Natural killer cell (primary cell): ENCODE data around the gene IGSF8. TPM values are rescaled to one million over a fixed set of nuclear protein-coding genes. Genes with fewer than 3 reads are reported as not detected.
"Not testable (repeated sequence)": the region's sequence is repeated elsewhere in the genome, so short reads cannot be mapped to it uniquely, and the experiment has no call there.

Experiments
- ATAC-seq, 3 donors: fragments of 150-1000 bp in 2 of 3; fragments of 200-7000 bp in 1 of 3; cut with Tn5 transposase; 1 replicate in 1 of 3; 2 replicates in 2 of 3; pipeline ENCODE4 v1.10.0; 2021; ENCODE audit warnings: mild to moderate bottlenecking in 2 of 3, moderate library complexity in 2 of 3
- DNase-seq, 2 donors: peaks; one replicate each; pipeline versions ENCODE4 v3.0.0 to v3.0.0-alpha.2; 2013 to 2021; ENCODE audit warnings: mixed read lengths in 1 of 2
- H3K27ac ChIP-seq: one replicate; pipeline ENCODE4 v1.5.1; 2013; ENCODE audit warnings: mild to moderate bottlenecking, low read length
- H3K27me3 ChIP-seq: one replicate; pipeline ENCODE4 v1.6.1; 2013; ENCODE audit warnings: low read length; ENCODE audit not compliant: control insufficient read depth, insufficient read depth
- H3K36me3 ChIP-seq: one replicate; pipeline ENCODE4 v1.6.1; 2013; ENCODE audit warnings: low read length; ENCODE audit not compliant: control insufficient read depth, insufficient read depth
- H3K4me1 ChIP-seq: one replicate; pipeline ENCODE4 v1.6.1; 2013; ENCODE audit warnings: low read length; ENCODE audit not compliant: control insufficient read depth, insufficient read depth
- H3K4me3 ChIP-seq: one replicate; pipeline ENCODE4 v1.5.1; 2013; ENCODE audit warnings: low read length
- H3K9me3 ChIP-seq: one replicate; pipeline ENCODE4 v1.6.1; 2013; ENCODE audit warnings: low read length; ENCODE audit not compliant: control insufficient read depth, insufficient read depth
- H3K27ac Mint-ChIP-seq, 2 donors: one replicate each; pipeline ENCODE4 v1.8.0; 2022; ENCODE audit warnings: mild to moderate bottlenecking in 2 of 2, mixed read lengths in 2 of 2, moderate library complexity in 1 of 2
- H3K27me3 Mint-ChIP-seq, 2 donors: one replicate each; pipeline ENCODE4 v1.8.0; 2022; ENCODE audit warnings: low read depth in 2 of 2, mixed read lengths in 2 of 2
- H3K36me3 Mint-ChIP-seq: one replicate; pipeline ENCODE4 v1.8.0; 2022; ENCODE audit warnings: mixed read lengths
- H3K4me1 Mint-ChIP-seq, 2 donors: one replicate each; pipeline ENCODE4 v1.8.0; 2022; ENCODE audit warnings: mixed read lengths in 2 of 2
- H3K4me3 Mint-ChIP-seq: one replicate; pipeline ENCODE4 v1.8.0; 2022; ENCODE audit warnings: mild to moderate bottlenecking, moderate library complexity, mixed read lengths
- H3K9me3 Mint-ChIP-seq, 2 donors: one replicate each; pipeline ENCODE4 v1.8.0; 2022; ENCODE audit warnings: mixed read lengths in 2 of 2
- WGBS: methylation state at CpG from one replicate; pipeline ENCODE4 v1.1.7; 2013; ENCODE audit warnings: missing lambda C conversion rate; ENCODE audit not compliant: insufficient coverage; 5-methylcytosine and 5-hydroxymethylcytosine counted together
- intact Hi-C: fragments of 100-400 bp; cut with micrococcal nuclease; formaldehyde crosslinking; loops from one replicate; pipeline ENCODE4 v1.14.2; 2022
- total RNA-seq, 4 donors: library from RNA; stranded (reverse); fragments of 120-200 nt in 1 of 4; gene quantifications; one replicate each; pipeline versions ENCODE4 v1.2.3 to v1.2.4, GENCODE V29; 2013 to 2022
- TF ChIP-seq, protein P1 (sequence below): fragments of 200-600 bp; IDR thresholded peaks from one replicate; pipeline ENCODE4 v1.8.0; 2022; ENCODE audit warnings: antibody characterized with exemption

The IGSF8 gene
- total RNA-seq, 3 donors from 2014 or later (not counting 1 experiment from before 2014, with no cell fraction given): 26.3 to 35.3 (median 32.1) TPM

DNA sequence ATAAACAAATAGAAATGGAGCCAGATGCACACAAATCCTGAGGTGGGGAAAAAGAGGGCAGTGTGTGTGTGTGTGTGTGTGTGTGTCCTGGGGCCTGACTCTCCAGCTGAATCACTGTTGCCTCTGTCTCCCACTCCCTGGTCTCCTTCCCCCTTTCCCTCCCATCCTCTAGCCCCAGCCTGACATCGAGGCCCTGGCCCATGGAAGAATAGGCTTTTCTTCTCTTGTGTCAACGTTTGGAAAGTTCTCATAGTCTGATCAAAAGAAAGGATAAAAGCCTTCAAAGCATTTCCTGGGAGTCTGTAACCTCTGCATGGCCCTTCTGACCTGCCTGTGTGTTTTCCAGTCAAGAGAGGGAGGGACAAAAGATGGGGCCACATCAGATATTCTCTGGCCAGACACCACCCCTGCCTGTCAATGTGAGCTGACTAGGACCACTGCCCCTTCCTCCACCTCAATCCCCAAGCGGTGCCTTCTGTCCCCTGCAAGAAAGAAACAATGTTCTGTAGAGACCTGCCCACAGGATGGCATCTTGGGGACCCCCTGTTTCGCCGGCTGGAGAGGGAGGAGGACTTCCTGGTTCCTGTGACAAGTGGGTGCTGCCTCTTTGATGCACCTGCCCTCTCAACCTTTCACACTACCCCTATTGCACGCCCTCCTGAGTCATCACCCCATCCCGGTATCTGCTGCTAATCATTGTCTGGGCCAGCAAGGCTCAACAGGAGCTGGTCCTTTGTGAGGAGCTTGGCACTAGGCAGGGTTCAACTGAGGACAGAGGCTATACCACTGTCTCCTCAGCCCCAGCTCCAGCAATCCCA, 44.7 kb downstream of the IGSF8 start:
- DNase-seq (no peak), ATAC-seq (no peak)
- Mint-ChIP-seq H3K27me3 (peaks cover 44 to 49% of the 10 kb centered on the region in 2 donors), H3K4me1 (no peaks in the 10 kb centered on the region), H3K36me3 (no peaks in the 10 kb centered on the region), H3K9me3 (no peaks in the 10 kb centered on the region), H3K27ac (no peak overlapping the region), H3K4me3 (no peak overlapping the region)
- Histone ChIP-seq H3K36me3 (no peaks in the 10 kb centered on the region), H3K27me3 (no peaks in the 10 kb centered on the region), H3K4me3 (no peak overlapping the region), H3K4me1 (no peaks in the 10 kb centered on the region), H3K27ac (no peak overlapping the region), H3K9me3 (no peaks in the 10 kb centered on the region)
- intact Hi-C loops: no loop called here
- TF ChIP-seq, protein P1, sequence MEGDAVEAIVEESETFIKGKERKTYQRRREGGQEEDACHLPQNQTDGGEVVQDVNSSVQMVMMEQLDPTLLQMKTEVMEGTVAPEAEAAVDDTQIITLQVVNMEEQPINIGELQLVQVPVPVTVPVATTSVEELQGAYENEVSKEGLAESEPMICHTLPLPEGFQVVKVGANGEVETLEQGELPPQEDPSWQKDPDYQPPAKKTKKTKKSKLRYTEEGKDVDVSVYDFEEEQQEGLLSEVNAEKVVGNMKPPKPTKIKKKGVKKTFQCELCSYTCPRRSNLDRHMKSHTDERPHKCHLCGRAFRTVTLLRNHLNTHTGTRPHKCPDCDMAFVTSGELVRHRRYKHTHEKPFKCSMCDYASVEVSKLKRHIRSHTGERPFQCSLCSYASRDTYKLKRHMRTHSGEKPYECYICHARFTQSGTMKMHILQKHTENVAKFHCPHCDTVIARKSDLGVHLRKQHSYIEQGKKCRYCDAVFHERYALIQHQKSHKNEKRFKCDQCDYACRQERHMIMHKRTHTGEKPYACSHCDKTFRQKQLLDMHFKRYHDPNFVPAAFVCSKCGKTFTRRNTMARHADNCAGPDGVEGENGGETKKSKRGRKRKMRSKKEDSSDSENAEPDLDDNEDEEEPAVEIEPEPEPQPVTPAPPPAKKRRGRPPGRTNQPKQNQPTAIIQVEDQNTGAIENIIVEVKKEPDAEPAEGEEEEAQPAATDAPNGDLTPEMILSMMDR: no peak
- 68% methylated on average over 7 of the region's 7 CpGs for WGBS

- Histone ChIP-seq H3K36me3 (no peaks in the 10 kb centered on the region), H3K4me3 (no peak overlapping the region), H3K9me3 (no peaks in the 10 kb centered on the region), H3K27me3 (no peaks in the 10 kb centered on the region), H3K4me1 (no peaks in the 10 kb centered on the region), H3K27ac (no peak overlapping the region)
- no peak for DNase-seq
- no peaks in the 10 kb centered on the region for H3K4me1 Mint-ChIP-seq
- WGBS: 75% methylated on average over 6 of the region's 6 CpGs
- H3K9me3 Mint-ChIP-seq: no peaks in the 10 kb centered on the region
- H3K36me3 Mint-ChIP-seq: no peaks in the 10 kb centered on the region
- ATAC-seq: no peak
- no peak overlapping the region for H3K4me3 Mint-ChIP-seq
- no peak overlapping the region for H3K27ac Mint-ChIP-seq
- peaks cover 44 to 48% of the 10 kb centered on the region in 2 donors for H3K27me3 Mint-ChIP-seq
- TF ChIP-seq, protein P1: no peak
- intact Hi-C loops: no loop called here
Measured at GRCh38 chr1:160052936-160053335, 45.5 kb downstream of the IGSF8 start.

GRCh38 chr1:160050619-160051018, 47.8 kb downstream of the IGSF8 start:
- Histone ChIP-seq H3K4me3 (no peak overlapping the region), H3K27me3 (no peaks in the 10 kb centered on the region), H3K27ac (no peak overlapping the region), H3K4me1 (peaks cover 7% of the 10 kb centered on the region), H3K36me3 (no peaks in the 10 kb centered on the region), H3K9me3 (no peaks in the 10 kb centered on the region)
- H3K27ac Mint-ChIP-seq: no peak overlapping the region
- intact Hi-C loops: no loop called here
- peaks cover 33 to 34% of the 10 kb centered on the region in 2 donors for H3K27me3 Mint-ChIP-seq
- no peaks in the 10 kb centered on the region for H3K9me3 Mint-ChIP-seq
- DNase-seq (no peak), ATAC-seq (no peak)
- TF ChIP-seq, protein P1: no peak
- WGBS: 91% methylated on average over 1 of the region's 1 CpG
- H3K4me1 Mint-ChIP-seq: peaks cover 11 to 12% of the 10 kb centered on the region in 2 donors
- H3K4me3 Mint-ChIP-seq: no peak overlapping the region
- H3K36me3 Mint-ChIP-seq: no peaks in the 10 kb centered on the region

- H3K36me3 Mint-ChIP-seq, H3K27ac Mint-ChIP-seq, H3K9me3 Mint-ChIP-seq, DNase-seq, intact Hi-C loops, H3K27ac ChIP-seq, H3K27me3 ChIP-seq, H3K4me1 ChIP-seq, H3K4me3 ChIP-seq, H3K4me3 Mint-ChIP-seq, ATAC-seq, H3K9me3 ChIP-seq, H3K36me3 ChIP-seq: not testable (repeated sequence)
- peaks cover 29 to 34% of the 10 kb centered on the region in 2 donors for H3K27me3 Mint-ChIP-seq
- 70% methylated on average over 2 of the region's 2 CpGs for WGBS
- H3K4me1 Mint-ChIP-seq: peaks cover 11 to 12% of the 10 kb centered on the region in 2 donors
Measured at GRCh38 chr1:160050182-160050581, 48.2 kb downstream of the IGSF8 start.
